Stimulated activated naive CD4-positive, alpha-beta T cell treated with Interleukin-2 at 50 U/mL for 16 hours (primary cell): ENCODE data around the gene TGFBR2.
"Not testable (repeated sequence)": the region's sequence is repeated elsewhere in the genome, so short reads cannot be mapped to it uniquely, and the experiment has no call there.

ENCODE experiments used
- DNase-seq: peaks from one replicate; lab custom pipeline; 2025; lab: John Stamatoyannopoulos, UW

The TGFBR2 gene

GRCh38 chr3:30619318-30619717 is 12.9 kb downstream of the TGFBR2 start:
- no peak for DNase-seq

- peak; percentile 30 for DNase-seq
These were observed 14.3 kb downstream of the TGFBR2 start for GRCh38 chr3:30620402-30621360.

- DNase-seq: no peak
These were observed 15.2 kb downstream of the TGFBR2 start for GRCh38 chr3:30621576-30621975.

GRCh38 chr3:30622047-30622545 is 15.7 kb downstream of the TGFBR2 start:
- DNase-seq: no peak

- no peak for DNase-seq
These were observed 16.4 kb downstream of the TGFBR2 start for GRCh38 chr3:30622790-30623189.

GRCh38 chr3:30623351-30623750 is 16.9 kb downstream of the TGFBR2 start:
- DNase-seq: no peak

- DNase-seq: not testable (repeated sequence)
These were observed 18.1 kb downstream of the TGFBR2 start for GRCh38 chr3:30624480-30624879.

- no peak for DNase-seq
These were observed 19.4 kb downstream of the TGFBR2 start for GRCh38 chr3:30625541-30626438.

- no peak for DNase-seq
These were observed 20.2 kb downstream of the TGFBR2 start for GRCh38 chr3:30626443-30627180.

- DNase-seq: no peak
These were observed 22.0 kb downstream of the TGFBR2 start for GRCh38 chr3:30628205-30628900.

GRCh38 chr3:30628901-30629590 is 22.6 kb downstream of the TGFBR2 start:
- no peak for DNase-seq

GRCh38 chr3:30629746-30630145 is 23.3 kb downstream of the TGFBR2 start:
- DNase-seq: no peak

- DNase-seq: no peak
These were observed 24.0 kb downstream of the TGFBR2 start for GRCh38 chr3:30630238-30631030.

GRCh38 chr3:30631243-30631904 is 25.0 kb downstream of the TGFBR2 start:
- peak; percentile 47 for DNase-seq

- no peak for DNase-seq
These were observed 25.7 kb downstream of the TGFBR2 start for GRCh38 chr3:30632065-30632464.

- no peak for DNase-seq
These were observed 26.1 kb downstream of the TGFBR2 start for GRCh38 chr3:30632521-30632920.

GRCh38 chr3:30633718-30634117 is 27.3 kb downstream of the TGFBR2 start:
- DNase-seq: no peak

GRCh38 chr3:30634761-30635735 is 28.6 kb downstream of the TGFBR2 start:
- no peak for DNase-seq
